Astrocyte (in vitro differentiated cells and primary cell): ENCODE data around the gene SUN5. TPM values are rescaled to one million over a fixed set of nuclear protein-coding genes. Genes with fewer than 3 reads are reported as not detected.

Source experiments
- DNase-seq: peaks from one replicate; pipeline ENCODE4 v3.0.0-alpha.2; 2010; ENCODE audit warnings: low read depth
- FAIRE-seq: peaks from 2 replicates; lab custom pipeline; 2011; peaks lifted over from hg19 to GRCh38; lab: Jason Lieb, UNC
- H2AFZ ChIP-seq: 2 replicates; pipeline ENCODE4 v1.6.0; 2012; ENCODE audit warnings: low read depth, low read length, inconsistent platforms
- H3K27ac ChIP-seq: 2 replicates; pipeline ENCODE4 v1.5.1; 2011; ENCODE audit warnings: low read depth, low read length, inconsistent platforms
- H3K27me3 ChIP-seq: 2 replicates; pipeline ENCODE4 v1.6.0; 2011; ENCODE audit warnings: low read length, inconsistent platforms; ENCODE audit not compliant: insufficient read depth
- H3K36me3 ChIP-seq: 2 replicates; pipeline ENCODE4 v1.5.1; 2011; ENCODE audit warnings: low read length, inconsistent platforms; ENCODE audit not compliant: insufficient read depth
- H3K4me1 ChIP-seq: 2 replicates; pipeline ENCODE4 v1.5.1; 2011; ENCODE audit warnings: low read length, inconsistent platforms; ENCODE audit not compliant: insufficient read depth
- H3K4me2 ChIP-seq: 2 replicates; pipeline ENCODE4 v1.6.0; 2012; ENCODE audit warnings: low read length, inconsistent platforms
- H3K4me3 ChIP-seq: 2 replicates; pipeline ENCODE4 v1.5.1; 2011; ENCODE audit warnings: low read depth, mild to moderate bottlenecking, low read length, inconsistent platforms; ENCODE audit not compliant: insufficient read depth
- H3K79me2 ChIP-seq: 2 replicates; pipeline ENCODE4 v1.6.0; 2012; ENCODE audit warnings: mild to moderate bottlenecking, low read length, inconsistent platforms; ENCODE audit not compliant: insufficient read depth
- H3K9ac ChIP-seq: 2 replicates; pipeline ENCODE4 v1.6.0; 2012; ENCODE audit warnings: mild to moderate bottlenecking, low read length, inconsistent platforms
- H3K9me3 ChIP-seq: 2 replicates; pipeline ENCODE4 v1.5.1; 2012; ENCODE audit warnings: low read depth, mild to moderate bottlenecking, low read length, inconsistent platforms; ENCODE audit not compliant: insufficient read depth
- H4K20me1 ChIP-seq: 2 replicates; pipeline ENCODE4 v1.6.0; 2012; ENCODE audit warnings: low read length, inconsistent platforms; ENCODE audit not compliant: insufficient read depth
- H3K27ac Mint-ChIP-seq: one replicate; pipeline ENCODE4 v1.8.0; 2021; ENCODE audit warnings: mild to moderate bottlenecking, mixed read lengths; ENCODE audit not compliant: unreplicated experiment
- H3K27me3 Mint-ChIP-seq: one replicate; pipeline ENCODE4 v1.8.0; 2021; ENCODE audit warnings: low read depth, mixed read lengths; ENCODE audit not compliant: unreplicated experiment
- H3K36me3 Mint-ChIP-seq: one replicate; pipeline ENCODE4 v1.8.0; 2021; ENCODE audit warnings: low read depth, mixed read lengths; ENCODE audit not compliant: unreplicated experiment
- H3K4me1 Mint-ChIP-seq: one replicate; pipeline ENCODE4 v1.8.0; 2021; ENCODE audit warnings: low read depth, mixed read lengths; ENCODE audit not compliant: unreplicated experiment
- H3K4me3 Mint-ChIP-seq: one replicate; pipeline ENCODE4 v1.8.0; 2021; ENCODE audit warnings: mild to moderate bottlenecking, moderate library complexity, mixed read lengths; ENCODE audit not compliant: unreplicated experiment
- H3K9me3 Mint-ChIP-seq: one replicate; pipeline ENCODE4 v1.8.0; 2021; ENCODE audit warnings: mild to moderate bottlenecking, mixed read lengths; ENCODE audit not compliant: unreplicated experiment
- CTCF ChIP-seq: IDR thresholded peaks from 2 replicates; pipeline ENCODE4 v1.5.1; 2011; ENCODE audit warnings: low read depth, mild to moderate bottlenecking, inconsistent platforms, low read length, moderate library complexity; ENCODE audit not compliant: insufficient read depth
- EZH2 ChIP-seq: IDR thresholded peaks from 2 replicates; pipeline ENCODE4 v1.6.1; 2012; ENCODE audit warnings: mild to moderate bottlenecking, low read length, inconsistent platforms; ENCODE audit not compliant: insufficient read depth
- total RNA-seq: library from RNA; stranded (reverse); gene quantifications from 2 replicates; pipeline ENCODE4 v1.2.1, GENCODE V29; 2021

The SUN5 gene
- total RNA-seq, 1 donor from 2014 or later: not detected

GRCh38 chr20:33015114-33015484 lies 10.9 kb upstream of the SUN5 start:
- Histone ChIP-seq H3K27ac (no peak overlapping the region), H4K20me1 (no peaks in the 10 kb centered on the region), H3K4me3 (no peak overlapping the region), H3K4me2 (no peak overlapping the region), H3K9me3 (no peaks in the 10 kb centered on the region), H3K4me1 (no peaks in the 10 kb centered on the region), H3K79me2 (no peaks in the 10 kb centered on the region), H2AFZ (no peak overlapping the region), H3K36me3 (no peaks in the 10 kb centered on the region), H3K27me3 (no peaks in the 10 kb centered on the region), H3K9ac (no peak overlapping the region)
- Mint-ChIP-seq H3K27ac (no peak overlapping the region), H3K27me3 (peaks cover 68% of the 10 kb centered on the region), H3K9me3 (no peaks in the 10 kb centered on the region), H3K4me1 (no peaks in the 10 kb centered on the region), H3K36me3 (no peaks in the 10 kb centered on the region), H3K4me3 (no peak overlapping the region)
- TF ChIP-seq CTCF (no peak), EZH2 (no peak)
- FAIRE-seq (no peak), DNase-seq (no peak)

- no peak for DNase-seq
- no peak overlapping the region for H3K4me3 Mint-ChIP-seq
- H3K4me1 Mint-ChIP-seq: no peaks in the 10 kb centered on the region
- Histone ChIP-seq H3K27me3 (no peaks in the 10 kb centered on the region), H4K20me1 (no peaks in the 10 kb centered on the region), H3K27ac (no peak overlapping the region), H3K9ac (no peak overlapping the region), H3K4me3 (no peak overlapping the region), H3K79me2 (no peaks in the 10 kb centered on the region), H2AFZ (no peak overlapping the region), H3K36me3 (no peaks in the 10 kb centered on the region), H3K4me1 (no peaks in the 10 kb centered on the region), H3K9me3 (no peaks in the 10 kb centered on the region), H3K4me2 (no peak overlapping the region)
- no peaks in the 10 kb centered on the region for H3K36me3 Mint-ChIP-seq
- peaks cover 69% of the 10 kb centered on the region for H3K27me3 Mint-ChIP-seq
- TF ChIP-seq CTCF: no peak
- TF ChIP-seq EZH2: no peak
- no peak for FAIRE-seq
- H3K27ac Mint-ChIP-seq: no peak overlapping the region
- H3K9me3 Mint-ChIP-seq: no peaks in the 10 kb centered on the region
These were observed 10.3 kb upstream of the SUN5 start for GRCh38 chr20:33014336-33015113.

GRCh38 chr20:33013701-33014326 lies 9.6 kb upstream of the SUN5 start:
- Histone ChIP-seq H3K36me3 (no peaks in the 10 kb centered on the region), H3K27me3 (no peaks in the 10 kb centered on the region), H4K20me1 (no peaks in the 10 kb centered on the region), H3K27ac (no peak overlapping the region), H2AFZ (no peak overlapping the region), H3K4me3 (no peak overlapping the region), H3K9me3 (no peaks in the 10 kb centered on the region), H3K4me1 (no peaks in the 10 kb centered on the region), H3K79me2 (no peaks in the 10 kb centered on the region), H3K4me2 (no peak overlapping the region), H3K9ac (no peak overlapping the region)
- Mint-ChIP-seq H3K36me3 (no peaks in the 10 kb centered on the region), H3K4me1 (no peaks in the 10 kb centered on the region), H3K27ac (no peak overlapping the region), H3K4me3 (no peak overlapping the region), H3K9me3 (no peaks in the 10 kb centered on the region), H3K27me3 (peaks cover 68% of the 10 kb centered on the region)
- TF ChIP-seq EZH2 (no peak), CTCF (no peak)
- no peak for FAIRE-seq
- no peak for DNase-seq
